Suprapubic skin (tissue), 4 donors: ENCODE results near the gene RNF138.

Experiments
- EP300 ChIP-seq: sonication (generic); formaldehyde crosslinking; IDR thresholded peaks from one replicate; pipeline ENCODE4 v1.6.1; 2017; ENCODE audit warnings: antibody characterized with exemption
- POLR2A ChIP-seq, 2 donors: fragments of 450-650 bp; IDR thresholded peaks; one replicate each; pipeline ENCODE4 v1.6.1; 2017; ENCODE audit warnings: antibody characterized with exemption in 2 of 2, mild to moderate bottlenecking in 2 of 2, moderate library complexity in 2 of 2
- POLR2AphosphoS5 ChIP-seq, 3 donors: sonication (generic); formaldehyde crosslinking; IDR thresholded peaks; one replicate each; pipeline ENCODE4 v1.6.1; 2017; ENCODE audit warnings: antibody characterized with exemption in 3 of 3
- TF ChIP-seq, protein P1 (sequence below), 2 donors: fragments of 200-600 bp in 1 of 2; fragments of 450-650 bp in 1 of 2; sonication (generic) in 1 of 2; IDR thresholded peaks; one replicate each; pipeline ENCODE4 v1.5.1; 2016 to 2019; ENCODE audit warnings: antibody characterized with exemption in 2 of 2, mild to moderate bottlenecking in 1 of 2, moderate library complexity in 1 of 2

DNA sequence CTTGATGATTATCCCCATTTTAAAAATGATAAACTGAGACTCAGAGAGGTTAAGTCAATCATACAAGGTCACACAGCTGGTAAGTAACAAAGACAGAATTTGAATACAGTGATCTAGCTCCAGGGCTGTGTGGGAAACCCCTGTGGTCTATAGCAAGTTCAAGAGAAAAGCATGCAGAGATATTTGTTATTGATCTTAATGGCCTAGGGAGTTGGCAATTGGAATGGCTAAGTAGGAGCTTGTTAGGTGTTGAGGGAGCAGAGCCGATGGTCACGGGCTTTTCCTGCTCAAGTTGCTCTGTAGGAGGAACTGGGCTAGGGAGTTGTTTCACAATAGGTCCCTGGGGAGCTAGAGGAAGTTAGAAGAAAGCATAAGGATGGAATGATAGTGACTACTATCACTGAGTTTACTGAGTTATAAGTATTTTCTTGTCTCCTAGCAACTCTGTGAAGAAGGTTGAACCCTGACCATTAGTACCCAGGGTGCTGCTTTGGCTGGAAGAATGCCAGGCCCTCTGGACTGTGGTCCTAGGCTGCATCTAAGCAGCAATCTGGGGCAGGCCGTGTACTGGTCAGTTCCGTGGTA, 43.1 kb upstream of the RNF138 start:
- no peak for TF ChIP-seq POLR2A (IDR thresholded peaks at IDR 0.05)
- TF ChIP-seq, protein P1, sequence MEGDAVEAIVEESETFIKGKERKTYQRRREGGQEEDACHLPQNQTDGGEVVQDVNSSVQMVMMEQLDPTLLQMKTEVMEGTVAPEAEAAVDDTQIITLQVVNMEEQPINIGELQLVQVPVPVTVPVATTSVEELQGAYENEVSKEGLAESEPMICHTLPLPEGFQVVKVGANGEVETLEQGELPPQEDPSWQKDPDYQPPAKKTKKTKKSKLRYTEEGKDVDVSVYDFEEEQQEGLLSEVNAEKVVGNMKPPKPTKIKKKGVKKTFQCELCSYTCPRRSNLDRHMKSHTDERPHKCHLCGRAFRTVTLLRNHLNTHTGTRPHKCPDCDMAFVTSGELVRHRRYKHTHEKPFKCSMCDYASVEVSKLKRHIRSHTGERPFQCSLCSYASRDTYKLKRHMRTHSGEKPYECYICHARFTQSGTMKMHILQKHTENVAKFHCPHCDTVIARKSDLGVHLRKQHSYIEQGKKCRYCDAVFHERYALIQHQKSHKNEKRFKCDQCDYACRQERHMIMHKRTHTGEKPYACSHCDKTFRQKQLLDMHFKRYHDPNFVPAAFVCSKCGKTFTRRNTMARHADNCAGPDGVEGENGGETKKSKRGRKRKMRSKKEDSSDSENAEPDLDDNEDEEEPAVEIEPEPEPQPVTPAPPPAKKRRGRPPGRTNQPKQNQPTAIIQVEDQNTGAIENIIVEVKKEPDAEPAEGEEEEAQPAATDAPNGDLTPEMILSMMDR (IDR thresholded peaks at IDR 0.05): no peak
- TF ChIP-seq POLR2AphosphoS5 (IDR thresholded peaks at IDR 0.05): no peak
- no peak for TF ChIP-seq EP300
